ENCODE results near the gene SPACA7.

Gene SPACA7

GRCh38 chr13:112358156-112358555 lies 18.0 kb upstream of the SPACA7 start:
- Histone ChIP-seq H3K4me2 (ENCODE audit: low read length) (no peak overlapping the region), H3K27me3 (ENCODE audit: control insufficient read depth, insufficient read depth, low read length) (no peaks in the 10 kb centered on the region), H3K4me3 (ENCODE audit: low read depth, low read length) (no peak overlapping the region), H2AFZ (no peak overlapping the region), H3K36me3 (ENCODE audit: control insufficient read depth, insufficient read depth, low read length) (no peaks in the 10 kb centered on the region), H3K4me1 (no peaks in the 10 kb centered on the region), H3K9ac (no peak overlapping the region), H3K79me2 (no peaks in the 10 kb centered on the region), H3K9me3 (ENCODE audit: control insufficient read depth, low read length) (no peaks in the 10 kb centered on the region), H3K27ac (no peak overlapping the region)
- no peak for TF ChIP-seq CTCF (IDR thresholded peaks at IDR 0.05)

- H3K36me3 ChIP-seq (ENCODE audit: control insufficient read depth, insufficient read depth, low read length): no peaks in the 10 kb centered on the region
- H3K4me1 ChIP-seq: no peaks in the 10 kb centered on the region
- no peaks in the 10 kb centered on the region for H3K9me3 ChIP-seq (ENCODE audit: control insufficient read depth, low read length)
- H3K79me2 ChIP-seq: no peaks in the 10 kb centered on the region
- no peak overlapping the region for H3K4me3 ChIP-seq (ENCODE audit: low read depth, low read length)
- H2AFZ ChIP-seq: no peak overlapping the region
- no peak for TF ChIP-seq CTCF (IDR thresholded peaks at IDR 0.05)
- no peaks in the 10 kb centered on the region for H3K27me3 ChIP-seq (ENCODE audit: control insufficient read depth, insufficient read depth, low read length)
- no peak overlapping the region for H3K9ac ChIP-seq
- no peak overlapping the region for H3K27ac ChIP-seq
- H3K4me2 ChIP-seq (ENCODE audit: low read length): no peak overlapping the region
These were observed 14.1 kb upstream of the SPACA7 start for GRCh38 chr13:112362021-112362420.

GRCh38 chr13:112363867-112364528 lies 12.2 kb upstream of the SPACA7 start:
- no peak for TF ChIP-seq CTCF (IDR thresholded peaks at IDR 0.05)
- no peak overlapping the region for H3K4me2 ChIP-seq (ENCODE audit: low read length)

GRCh38 chr13:112366907-112367646 lies 9.1 kb upstream of the SPACA7 start:
- H3K79me2 ChIP-seq: no peaks in the 10 kb centered on the region
- no peaks in the 10 kb centered on the region for H3K4me1 ChIP-seq
- H3K27me3 ChIP-seq (ENCODE audit: control insufficient read depth, insufficient read depth, low read length): no peaks in the 10 kb centered on the region
- no peak for TF ChIP-seq CTCF (IDR thresholded peaks at IDR 0.05)
- H3K36me3 ChIP-seq (ENCODE audit: control insufficient read depth, insufficient read depth, low read length): no peaks in the 10 kb centered on the region
- no peak overlapping the region for H3K4me3 ChIP-seq (ENCODE audit: low read depth, low read length)
- H3K4me2 ChIP-seq (ENCODE audit: low read length): no peak overlapping the region
- no peak overlapping the region for H2AFZ ChIP-seq
- H3K9ac ChIP-seq: no peak overlapping the region
- no peaks in the 10 kb centered on the region for H3K9me3 ChIP-seq (ENCODE audit: control insufficient read depth, low read length)
- H3K27ac ChIP-seq: no peak overlapping the region

More at GRCh38 chr13:112363867-112364528, 12.2 kb upstream of the SPACA7 start:
- Histone ChIP-seq H3K9me3 (ENCODE audit: control insufficient read depth, low read length) (no peaks in the 10 kb centered on the region), H3K4me1 (no peaks in the 10 kb centered on the region), H3K9ac (no peak overlapping the region), H2AFZ (no peak overlapping the region), H3K4me3 (ENCODE audit: low read depth, low read length) (no peak overlapping the region), H3K36me3 (ENCODE audit: control insufficient read depth, insufficient read depth, low read length) (no peaks in the 10 kb centered on the region), H3K27me3 (ENCODE audit: control insufficient read depth, insufficient read depth, low read length) (no peaks in the 10 kb centered on the region), H3K27ac (no peak overlapping the region), H3K79me2 (no peaks in the 10 kb centered on the region)
